ENCODE measurements around the gene GNPDA1. TPM values are rescaled to one million over a fixed set of nuclear protein-coding genes. Genes with fewer than 3 reads are reported as not detected.

GNPDA1 gene
- total RNA-seq, 1 donor from 2014 or later = 55.0 TPM

DNA sequence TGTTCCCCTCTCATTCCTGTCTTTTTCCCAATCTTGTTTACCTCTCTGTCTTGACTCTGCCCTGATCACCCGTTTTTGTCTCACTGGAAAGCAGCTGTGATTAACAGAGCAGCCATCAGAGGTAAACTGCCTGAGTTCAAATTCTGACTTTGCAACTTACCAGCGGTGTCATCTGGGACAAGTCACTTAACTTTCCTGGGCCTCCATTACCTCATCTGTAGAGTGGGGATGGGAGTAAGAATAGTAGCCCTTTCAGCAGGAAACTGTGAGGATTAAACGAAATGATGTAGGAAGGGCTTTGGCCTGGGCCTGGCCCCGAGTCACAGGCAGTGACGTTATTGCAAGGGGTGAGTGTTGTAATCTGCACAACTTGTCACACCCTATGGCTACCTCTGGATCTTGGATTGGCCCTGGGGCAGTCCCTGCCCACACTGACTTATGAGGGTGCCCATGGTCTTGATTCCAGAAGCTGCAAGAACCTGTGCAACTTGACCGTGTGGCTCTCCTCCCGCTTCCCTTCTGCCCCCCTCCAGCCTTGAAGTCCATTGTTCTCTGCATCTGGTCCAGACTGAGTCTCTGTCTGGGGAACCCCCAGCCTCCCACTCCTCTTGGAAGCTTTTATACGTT lies 54.2 kb downstream of the GNPDA1 start:
- Mint-ChIP-seq H3K36me3 (no peaks in the 10 kb centered on the region), H3K4me1 (peaks cover 10% of the 10 kb centered on the region), H3K27me3 (ENCODE audit: low read depth) (no peaks in the 10 kb centered on the region), H3K27ac (no peak overlapping the region), H3K4me3 (no peak overlapping the region), H3K9me3 (no peaks in the 10 kb centered on the region)
- TF ChIP-seq, protein P1, sequence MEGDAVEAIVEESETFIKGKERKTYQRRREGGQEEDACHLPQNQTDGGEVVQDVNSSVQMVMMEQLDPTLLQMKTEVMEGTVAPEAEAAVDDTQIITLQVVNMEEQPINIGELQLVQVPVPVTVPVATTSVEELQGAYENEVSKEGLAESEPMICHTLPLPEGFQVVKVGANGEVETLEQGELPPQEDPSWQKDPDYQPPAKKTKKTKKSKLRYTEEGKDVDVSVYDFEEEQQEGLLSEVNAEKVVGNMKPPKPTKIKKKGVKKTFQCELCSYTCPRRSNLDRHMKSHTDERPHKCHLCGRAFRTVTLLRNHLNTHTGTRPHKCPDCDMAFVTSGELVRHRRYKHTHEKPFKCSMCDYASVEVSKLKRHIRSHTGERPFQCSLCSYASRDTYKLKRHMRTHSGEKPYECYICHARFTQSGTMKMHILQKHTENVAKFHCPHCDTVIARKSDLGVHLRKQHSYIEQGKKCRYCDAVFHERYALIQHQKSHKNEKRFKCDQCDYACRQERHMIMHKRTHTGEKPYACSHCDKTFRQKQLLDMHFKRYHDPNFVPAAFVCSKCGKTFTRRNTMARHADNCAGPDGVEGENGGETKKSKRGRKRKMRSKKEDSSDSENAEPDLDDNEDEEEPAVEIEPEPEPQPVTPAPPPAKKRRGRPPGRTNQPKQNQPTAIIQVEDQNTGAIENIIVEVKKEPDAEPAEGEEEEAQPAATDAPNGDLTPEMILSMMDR (IDR thresholded peaks at IDR 0.05; ENCODE audit: unreplicated experiment) = no peak
- DNase-seq (ENCODE audit: low spot score in 2 of 2, unreplicated experiment in 2 of 2) = no peak

DNA sequence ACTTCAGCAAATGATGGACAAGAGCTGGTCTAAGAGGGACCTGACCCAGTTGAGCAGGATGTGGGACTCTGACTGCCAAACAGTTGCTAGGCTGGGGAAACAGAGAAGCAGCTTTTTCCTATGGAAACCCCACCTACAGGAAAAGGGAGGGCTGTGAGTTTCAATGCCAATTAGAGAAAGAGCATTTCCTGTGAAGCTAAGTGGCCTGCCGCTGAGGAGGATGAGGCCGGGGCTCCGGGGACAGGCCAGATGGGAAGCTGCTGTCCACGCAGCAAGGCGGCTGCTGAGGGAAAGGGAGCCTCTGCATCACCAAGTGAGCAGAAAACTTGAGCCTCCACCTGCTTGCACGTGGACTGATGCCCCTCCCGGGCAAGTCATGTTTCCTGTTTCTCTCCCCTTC lies 54.7 kb downstream of the GNPDA1 start, which contains the start of gene PCDH12:
PCDH12 (minus strand) TSS at position 90 of the 400 bp plus-strand sequence. CDS start 351 bp downstream, outside the sequence.
- Mint-ChIP-seq H3K36me3 (no peaks in the 10 kb centered on the region), H3K27me3 (ENCODE audit: low read depth) (no peaks in the 10 kb centered on the region), H3K4me3 (no peak within 1 kb of the TSS), H3K27ac (no peak within 1 kb of the TSS), H3K9me3 (no peaks in the 10 kb centered on the region), H3K4me1 (peaks cover 10% of the 10 kb centered on the region)
- TF ChIP-seq, protein P1 (IDR thresholded peaks at IDR 0.05; ENCODE audit: unreplicated experiment) = no peak
- DNase-seq (ENCODE audit: low spot score in 2 of 2, unreplicated experiment in 2 of 2) = no peak

DNA sequence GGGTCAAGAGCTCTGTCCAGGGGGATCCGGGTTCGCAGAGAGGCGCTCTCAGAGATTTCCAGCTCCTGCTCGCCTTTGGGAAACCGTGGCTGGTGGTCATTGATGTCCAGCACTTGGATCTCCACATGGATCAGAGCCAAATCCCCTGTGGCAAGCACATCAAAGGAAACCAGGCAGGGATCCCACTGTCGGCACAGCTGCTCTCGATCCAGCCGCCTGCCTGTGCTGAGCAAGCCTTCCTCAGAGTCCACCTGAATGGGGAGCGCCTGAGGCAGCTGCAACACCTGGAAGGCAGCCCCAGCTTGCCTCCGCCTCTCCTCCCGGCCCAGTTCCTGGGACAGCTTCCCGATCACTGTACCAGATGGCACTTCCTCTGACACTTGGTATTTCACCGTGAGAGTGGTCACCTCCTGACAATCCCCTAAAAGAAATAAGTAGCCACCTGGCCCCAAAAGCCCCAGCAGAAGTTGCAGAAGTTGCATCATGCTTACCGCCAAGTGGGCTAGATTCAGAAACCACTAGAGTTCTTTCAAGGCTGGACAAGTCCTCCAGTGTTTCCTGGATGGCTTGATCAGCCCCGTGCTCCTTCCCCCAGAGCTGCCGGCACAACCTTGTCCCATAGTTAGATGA lies 55.3 kb downstream of the GNPDA1 start:
- no peaks in the 10 kb centered on the region for H3K27me3 Mint-ChIP-seq (ENCODE audit: low read depth)
- no peaks in the 10 kb centered on the region for H3K36me3 Mint-ChIP-seq
- TF ChIP-seq, protein P1 (IDR thresholded peaks at IDR 0.05; ENCODE audit: unreplicated experiment) = no peak
- no peak for DNase-seq (ENCODE audit: low spot score in 2 of 2, unreplicated experiment in 2 of 2)
- no peaks in the 10 kb centered on the region for H3K9me3 Mint-ChIP-seq
- no peak overlapping the region for H3K27ac Mint-ChIP-seq
- no peak overlapping the region for H3K4me3 Mint-ChIP-seq
- H3K4me1 Mint-ChIP-seq = peaks cover 10% of the 10 kb centered on the region

DNA sequence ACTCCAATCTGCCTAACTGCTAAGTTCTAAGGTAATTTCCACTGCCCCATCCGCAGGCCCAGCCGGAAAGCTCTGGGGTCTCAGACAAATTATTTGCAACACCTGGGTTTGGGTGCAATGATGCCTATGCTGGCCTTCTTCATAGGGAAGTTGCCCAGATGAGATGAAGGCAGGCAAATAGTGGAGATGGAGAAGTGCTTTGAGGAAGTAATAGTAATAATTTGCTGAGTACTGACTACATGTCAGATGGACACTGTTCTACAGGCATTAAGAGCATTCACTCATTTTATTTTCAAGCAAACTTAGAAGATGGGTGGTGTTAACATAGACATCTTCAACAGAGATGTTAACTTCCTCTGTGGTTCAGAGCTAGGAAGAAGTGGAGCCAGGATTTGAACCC lies 58.6 kb downstream of the GNPDA1 start:
- no peak overlapping the region for H3K27ac Mint-ChIP-seq
- TF ChIP-seq, protein P1 (IDR thresholded peaks at IDR 0.05; ENCODE audit: unreplicated experiment) = no peak
- no peaks in the 10 kb centered on the region for H3K36me3 Mint-ChIP-seq
- no peak overlapping the region for H3K4me3 Mint-ChIP-seq
- no peak for DNase-seq (ENCODE audit: low spot score in 2 of 2, unreplicated experiment in 2 of 2)
- peaks cover 3% of the 10 kb centered on the region for H3K4me1 Mint-ChIP-seq
- H3K27me3 Mint-ChIP-seq (ENCODE audit: low read depth) = peaks cover 5% of the 10 kb centered on the region
- H3K9me3 Mint-ChIP-seq = no peaks in the 10 kb centered on the region

DNA sequence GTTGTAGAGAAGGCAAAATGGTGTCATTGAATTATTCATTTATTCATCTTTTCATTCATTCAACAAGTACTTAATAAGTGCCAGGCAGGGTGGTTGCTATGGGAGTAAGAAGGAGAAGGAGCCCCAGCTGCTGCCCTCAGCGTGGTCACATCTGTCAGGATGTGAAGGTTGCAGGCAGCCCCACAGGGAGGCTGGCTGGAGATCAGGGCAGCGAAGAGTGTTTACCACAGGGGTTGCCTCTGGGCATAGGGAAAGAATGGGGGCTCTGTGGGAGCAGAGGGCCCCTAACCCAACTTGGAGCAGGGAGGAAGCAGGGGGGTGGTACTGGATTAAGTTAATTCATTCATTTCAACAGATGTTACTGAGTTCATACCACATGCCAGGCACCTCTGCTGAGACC lies 60.8 kb downstream of the GNPDA1 start:
- Mint-ChIP-seq H3K9me3 (no peaks in the 10 kb centered on the region), H3K27me3 (ENCODE audit: low read depth) (peaks cover 5% of the 10 kb centered on the region), H3K4me3 (no peak overlapping the region), H3K36me3 (no peaks in the 10 kb centered on the region), H3K27ac (no peak overlapping the region), H3K4me1 (no peaks in the 10 kb centered on the region)
- DNase-seq (ENCODE audit: low spot score in 2 of 2, unreplicated experiment in 2 of 2) = no peak
- TF ChIP-seq, protein P1 (IDR thresholded peaks at IDR 0.05; ENCODE audit: unreplicated experiment) = no peak
